Measurements from ENCODE around the gene GPC5.

GRCh38 chr13:91902291-91902690 lies 503.9 kb downstream of the GPC5 start:
- TF ChIP-seq CREB1 (IDR thresholded peaks at IDR 0.05) (no peak), RAD21 (IDR thresholded peaks at IDR 0.05 in 1 of 2, conservative IDR thresholded peaks at IDR 0.05 in 1 of 2; ENCODE audit: low read depth in 2 of 2, low read length in 2 of 2) (no peak), RNF2 (IDR thresholded peaks at IDR 0.05; ENCODE audit: borderline replicate concordance, low read depth, low read length, missing control alignments, poor library complexity, severe bottlenecking) (no peak), RFX5 (IDR thresholded peaks at IDR 0.05; ENCODE audit: borderline replicate concordance, low read depth, low read length) (no peak), MAX (IDR thresholded peaks at IDR 0.05) (no peak), CTCF (IDR thresholded peaks at IDR 0.05; ENCODE audit: control extremely low read depth in 1 of 3, insufficient read depth in 1 of 3, low read depth in 1 of 3, low read length in 3 of 3) (no peak)

Measured in H1 (cell line).